ENCODE measurements around the gene CLCN4. TPM values are rescaled to one million over a fixed set of nuclear protein-coding genes. Genes with fewer than 3 reads are reported as not detected.

The CLCN4 gene
- total RNA-seq, 1 experiment from 2014 or later: 3.1 TPM

- peak overlapping the region; percentile 58; the same call in 1 of the 2 replicates for H2AFZ ChIP-seq
- no peaks in the 10 kb centered on the region for H3K9me2 ChIP-seq (ENCODE audit: insufficient read depth)
- peak overlapping the region; percentile 90 for H3K4me2 ChIP-seq
- CTCF ChIA-PET: no interaction called here
- H3K4me1 ChIP-seq (replicated peaks; ENCODE audit: insufficient read depth): peaks cover 17% of the 10 kb centered on the region
- no peaks in the 10 kb centered on the region for H3K79me2 ChIP-seq (ENCODE audit: low read depth)
- no peaks in the 10 kb centered on the region for H3K36me3 ChIP-seq (ENCODE audit: low read depth)
- POLR2A ChIA-PET (ENCODE audit: unreplicated experiment): no interaction called here
- TF ChIP-seq, protein P1, sequence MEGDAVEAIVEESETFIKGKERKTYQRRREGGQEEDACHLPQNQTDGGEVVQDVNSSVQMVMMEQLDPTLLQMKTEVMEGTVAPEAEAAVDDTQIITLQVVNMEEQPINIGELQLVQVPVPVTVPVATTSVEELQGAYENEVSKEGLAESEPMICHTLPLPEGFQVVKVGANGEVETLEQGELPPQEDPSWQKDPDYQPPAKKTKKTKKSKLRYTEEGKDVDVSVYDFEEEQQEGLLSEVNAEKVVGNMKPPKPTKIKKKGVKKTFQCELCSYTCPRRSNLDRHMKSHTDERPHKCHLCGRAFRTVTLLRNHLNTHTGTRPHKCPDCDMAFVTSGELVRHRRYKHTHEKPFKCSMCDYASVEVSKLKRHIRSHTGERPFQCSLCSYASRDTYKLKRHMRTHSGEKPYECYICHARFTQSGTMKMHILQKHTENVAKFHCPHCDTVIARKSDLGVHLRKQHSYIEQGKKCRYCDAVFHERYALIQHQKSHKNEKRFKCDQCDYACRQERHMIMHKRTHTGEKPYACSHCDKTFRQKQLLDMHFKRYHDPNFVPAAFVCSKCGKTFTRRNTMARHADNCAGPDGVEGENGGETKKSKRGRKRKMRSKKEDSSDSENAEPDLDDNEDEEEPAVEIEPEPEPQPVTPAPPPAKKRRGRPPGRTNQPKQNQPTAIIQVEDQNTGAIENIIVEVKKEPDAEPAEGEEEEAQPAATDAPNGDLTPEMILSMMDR (conservative IDR thresholded peaks at IDR 0.05): no peak
- TF ChIP-seq EZH2 (IDR thresholded peaks at IDR 0.05; ENCODE audit: low read depth): no peak
- H3K27me3 ChIP-seq (ENCODE audit: insufficient read depth, low read depth): no peaks in the 10 kb centered on the region
- intact Hi-C loops (cut with micrococcal nuclease; ENCODE audit: unreplicated experiment): no loop called here
- peaks cover 29% of the 10 kb centered on the region for H3F3A ChIP-seq (ENCODE audit: insufficient read depth, low read depth)
- no TSS peak for BruUV-seq (replicated peaks)
- peak in 1 of 2 experiments; percentile 37 for DNase-seq
- no peaks in the 10 kb centered on the region for H3K9me3 ChIP-seq (ENCODE audit: insufficient read depth, low read depth)
- peak overlapping the region; percentile 94 for H3K27ac ChIP-seq
- H4K20me1 ChIP-seq (ENCODE audit: insufficient read depth): no peaks in the 10 kb centered on the region
- H3K4me3 ChIP-seq: peak overlapping the region; percentile 67
Measured at GRCh38 chrX:10158279-10159144, 1.7 kb downstream of the CLCN4 start.

DNA sequence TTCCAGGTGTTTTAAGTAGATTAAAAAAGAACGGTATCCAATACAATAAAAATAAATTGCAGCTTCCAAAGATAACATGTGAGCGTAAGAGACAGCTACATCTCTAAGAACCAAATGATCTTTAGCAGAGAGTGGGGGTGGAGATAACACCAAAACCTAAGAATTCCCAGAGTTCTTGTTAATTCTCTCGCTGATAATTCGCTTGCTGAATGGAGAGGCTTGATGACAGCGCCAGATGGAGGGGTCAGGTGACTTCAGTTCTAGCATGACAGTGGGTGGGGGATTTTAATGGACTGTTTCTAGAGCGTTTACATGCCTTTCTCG lies 2.3 kb downstream of the CLCN4 start:
- Histone ChIP-seq H3K4me2 (no peak overlapping the region), H2AFZ (no peak overlapping the region), H3K27ac (no peak overlapping the region), H3F3A (ENCODE audit: insufficient read depth, low read depth) (peaks cover 29% of the 10 kb centered on the region), H3K9me3 (ENCODE audit: insufficient read depth, low read depth) (no peaks in the 10 kb centered on the region), H3K4me1 (replicated peaks; ENCODE audit: insufficient read depth) (peaks cover 17% of the 10 kb centered on the region), H3K27me3 (ENCODE audit: insufficient read depth, low read depth) (no peaks in the 10 kb centered on the region), H3K4me3 (no peak overlapping the region), H3K79me2 (ENCODE audit: low read depth) (no peaks in the 10 kb centered on the region), H3K9me2 (ENCODE audit: insufficient read depth) (no peaks in the 10 kb centered on the region), H3K36me3 (ENCODE audit: low read depth) (no peaks in the 10 kb centered on the region), H4K20me1 (ENCODE audit: insufficient read depth) (no peaks in the 10 kb centered on the region)
- POLR2A ChIA-PET (ENCODE audit: unreplicated experiment): no interaction called here
- CTCF ChIA-PET: no interaction called here
- DNase-seq: no peak
- intact Hi-C loops (cut with micrococcal nuclease; ENCODE audit: unreplicated experiment): no loop called here
- no TSS peak for BruUV-seq (replicated peaks)
- no peak for TF ChIP-seq EZH2 (IDR thresholded peaks at IDR 0.05; ENCODE audit: low read depth)
- TF ChIP-seq, protein P1 (conservative IDR thresholded peaks at IDR 0.05): no peak

GRCh38 chrX:10160211-10160610 lies 3.4 kb downstream of the CLCN4 start:
- ChIA-PET POLR2A (ENCODE audit: unreplicated experiment) (no interaction called here), CTCF (no interaction called here)
- no TSS peak for BruUV-seq (replicated peaks)

More at GRCh38 chrX:10160211-10160610, 3.4 kb downstream of the CLCN4 start:
- no peak for DNase-seq
- peaks cover 26% of the 10 kb centered on the region for H3F3A ChIP-seq (ENCODE audit: insufficient read depth, low read depth)
- no peak overlapping the region for H3K27ac ChIP-seq
- H3K4me3 ChIP-seq: no peak overlapping the region
- H3K9me2 ChIP-seq (ENCODE audit: insufficient read depth): no peaks in the 10 kb centered on the region
- no peaks in the 10 kb centered on the region for H4K20me1 ChIP-seq (ENCODE audit: insufficient read depth)
- no peak overlapping the region for H3K4me2 ChIP-seq
- H3K79me2 ChIP-seq (ENCODE audit: low read depth): no peaks in the 10 kb centered on the region
- intact Hi-C loops (cut with micrococcal nuclease; ENCODE audit: unreplicated experiment): no loop called here
- no peaks in the 10 kb centered on the region for H3K27me3 ChIP-seq (ENCODE audit: insufficient read depth, low read depth)
- TF ChIP-seq, protein P1 (conservative IDR thresholded peaks at IDR 0.05): no peak
- TF ChIP-seq EZH2 (IDR thresholded peaks at IDR 0.05; ENCODE audit: low read depth): no peak
- H3K9me3 ChIP-seq (ENCODE audit: insufficient read depth, low read depth): no peaks in the 10 kb centered on the region
- H3K4me1 ChIP-seq (replicated peaks; ENCODE audit: insufficient read depth): peaks cover 15% of the 10 kb centered on the region
- no peaks in the 10 kb centered on the region for H3K36me3 ChIP-seq (ENCODE audit: low read depth)
- no peak overlapping the region for H2AFZ ChIP-seq
